Tibial artery (tissue), 4 donors: Measurements from ENCODE around the gene LGALS3.

Experiments used
- DNase-seq, 2 donors: peaks; one replicate each; pipeline ENCODE4 v3.0.0-alpha.2; 2019
- H3K27ac ChIP-seq, 2 donors: fragments of 200-600 bp; sonication (generic) in 1 of 2; 1 replicate in 1 of 2; 2 replicates in 1 of 2; pipeline ENCODE4 v1.5.1; 2018 to 2019; ENCODE audit warnings: mild to moderate bottlenecking in 1 of 2
- H3K27me3 ChIP-seq, 2 donors: fragments of 200-600 bp; sonication (generic) in 1 of 2; one replicate each; pipeline versions ENCODE4 v1.5.1 to v1.6.0; 2016 to 2019
- H3K36me3 ChIP-seq, 3 donors: fragments of 200-600 bp; sonication (generic) in 2 of 3; one replicate each; pipeline ENCODE4 v1.5.1; 2016 to 2019; ENCODE audit warnings: mild to moderate bottlenecking in 2 of 3
- H3K4me1 ChIP-seq, 4 donors: fragments of 200-600 bp; sonication (generic) in 2 of 4; 1 replicate in 3 of 4; 2 replicates in 1 of 4; pipeline ENCODE4 v1.5.1; 2016 to 2019
- H3K4me3 ChIP-seq, 2 donors: fragments of 200-600 bp; sonication (generic) in 1 of 2; 1 replicate in 1 of 2; 2 replicates in 1 of 2; pipeline ENCODE4 v1.5.1; 2018 to 2019; ENCODE audit warnings: mild to moderate bottlenecking in 2 of 2
- H3K9me3 ChIP-seq, 3 donors: fragments of 200-600 bp; sonication (generic) in 1 of 3; one replicate each; pipeline ENCODE4 v1.5.1; 2016 to 2019
- CTCF ChIP-seq, 2 experiments: fragments of 200-600 bp in 1 of 2; fragments of 450-650 bp in 1 of 2; IDR thresholded peaks; one replicate each; pipeline ENCODE4 v1.5.1; 2017 to 2019; ENCODE audit warnings: antibody characterized with exemption in 2 of 2, mild to moderate bottlenecking in 1 of 2, moderate library complexity in 1 of 2
- intact Hi-C: fragments of 100-400 bp; cut with DNase I; formaldehyde crosslinking; loops from one replicate; pipeline ENCODE4 v1.15.0; 2023; ENCODE audit warnings: low total_unique reads

Gene LGALS3

DNA sequence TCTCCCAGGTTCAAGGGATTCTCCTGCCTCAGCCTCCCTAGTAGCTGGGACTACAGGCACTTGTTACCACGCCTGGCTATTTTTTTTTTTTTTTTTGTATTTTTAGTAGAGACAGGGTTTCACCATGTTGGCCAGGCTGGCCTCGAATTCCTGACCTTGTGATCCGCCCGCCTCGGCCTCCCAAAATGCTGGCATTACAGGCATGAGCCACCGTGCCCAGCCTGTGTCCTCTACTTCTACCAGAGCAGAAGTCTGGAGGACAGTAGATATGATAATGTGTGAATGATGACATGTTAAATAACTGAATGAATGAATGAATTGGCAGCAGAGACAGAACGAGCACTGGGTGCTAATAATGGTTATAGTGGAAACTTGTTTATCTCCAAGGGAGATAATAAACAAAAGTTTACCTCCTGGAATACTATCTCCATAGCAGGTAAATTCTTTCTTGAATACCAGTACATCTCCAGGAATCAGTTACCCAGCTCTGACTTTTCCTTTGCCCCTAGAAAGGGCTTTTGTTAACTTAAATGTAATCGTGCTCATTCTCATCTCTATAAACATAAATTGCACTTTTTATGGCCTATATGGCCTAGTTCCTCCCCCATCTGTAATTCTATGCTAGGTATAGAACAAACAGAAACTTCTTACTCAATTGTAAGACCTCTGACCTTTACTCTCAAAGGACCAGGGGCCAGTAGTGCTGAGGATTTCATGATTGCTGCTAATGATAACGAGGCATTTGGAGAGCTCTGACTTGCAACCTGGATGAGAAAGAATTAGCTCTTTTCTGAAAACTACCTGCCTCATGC lies 7.2 kb upstream of the LGALS3 start:
- Histone ChIP-seq H3K4me3 (no peak overlapping the region), H3K27me3 (no peaks in the 10 kb centered on the region), H3K27ac (peak overlapping the region; percentile 8 to 51), H3K9me3 (no peaks in the 10 kb centered on the region), H3K4me1 (peaks cover 0 to 38% (median 26%) of the 10 kb centered on the region in 4 donors), H3K36me3 (no peaks in the 10 kb centered on the region)
- no peak for DNase-seq
- intact Hi-C loops = no loop called here
- TF ChIP-seq CTCF (IDR thresholded peaks at IDR 0.05) = no peak

DNA sequence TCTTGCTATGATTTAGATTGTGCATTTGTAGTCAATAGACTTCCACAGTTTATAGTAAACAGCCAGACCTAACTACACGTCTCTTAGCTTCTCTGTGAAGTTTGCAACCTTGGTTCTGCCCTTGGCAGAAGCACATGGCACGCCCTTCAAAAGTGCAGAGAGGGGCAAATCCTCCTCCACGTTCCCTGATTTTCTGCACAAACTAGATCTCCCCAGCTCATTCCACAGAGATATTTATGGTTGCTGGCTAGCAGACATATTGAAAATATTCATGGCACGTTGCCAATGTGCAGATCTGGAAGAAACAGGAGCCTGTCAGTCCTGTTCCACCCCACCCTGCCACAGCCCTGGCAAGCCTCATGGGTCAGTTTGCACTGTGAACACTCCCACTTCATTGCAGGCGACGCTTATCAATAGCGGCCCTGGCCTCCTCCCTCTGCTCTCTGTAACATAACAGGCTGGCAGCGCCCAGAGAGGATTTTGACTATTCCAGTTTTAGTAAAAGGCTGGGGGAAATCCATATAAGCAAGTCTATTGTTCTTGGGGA lies 6.5 kb upstream of the LGALS3 start:
- intact Hi-C loops = no loop called here

GRCh38 chr14:55123101-55123500 lies 6.0 kb upstream of the LGALS3 start:
- Histone ChIP-seq H3K9me3 (no peaks in the 10 kb centered on the region), H3K4me3 (no peak overlapping the region), H3K4me1 (peaks cover 0 to 36% (median 24%) of the 10 kb centered on the region in 4 donors), H3K36me3 (no peaks in the 10 kb centered on the region), H3K27ac (peak overlapping the region; percentile 8 to 51), H3K27me3 (no peaks in the 10 kb centered on the region)
- TF ChIP-seq CTCF (IDR thresholded peaks at IDR 0.05) = no peak
- intact Hi-C loops = no loop called here
- DNase-seq = no peak

More for the DNA sequence above, 6.5 kb upstream of the LGALS3 start:
- H3K27ac ChIP-seq = peak overlapping the region; percentile 8 to 51
- H3K9me3 ChIP-seq = no peaks in the 10 kb centered on the region
- DNase-seq = no peak
- no peak overlapping the region for H3K4me3 ChIP-seq
- H3K4me1 ChIP-seq = peaks cover 0 to 38% (median 26%) of the 10 kb centered on the region in 4 donors
- no peak for TF ChIP-seq CTCF (IDR thresholded peaks at IDR 0.05)
- H3K36me3 ChIP-seq = no peaks in the 10 kb centered on the region
- no peaks in the 10 kb centered on the region for H3K27me3 ChIP-seq

- Histone ChIP-seq H3K4me3 (no peak overlapping the region), H3K9me3 (no peaks in the 10 kb centered on the region), H3K4me1 (peaks cover 0 to 34% (median 21%) of the 10 kb centered on the region in 4 donors), H3K27ac (no peak overlapping the region), H3K27me3 (no peaks in the 10 kb centered on the region), H3K36me3 (no peaks in the 10 kb centered on the region)
- no peak for DNase-seq
- TF ChIP-seq CTCF (IDR thresholded peaks at IDR 0.05) = no peak
- intact Hi-C loops = no loop called here
These were observed 5.0 kb upstream of the LGALS3 start for GRCh38 chr14:55123852-55124639.

- Histone ChIP-seq H3K27ac (no peak overlapping the region), H3K4me1 (peaks cover 0 to 26% (median 20%) of the 10 kb centered on the region in 4 donors), H3K4me3 (no peak overlapping the region), H3K27me3 (no peaks in the 10 kb centered on the region), H3K36me3 (no peaks in the 10 kb centered on the region), H3K9me3 (no peaks in the 10 kb centered on the region)
- intact Hi-C loops = no loop called here
- no peak for TF ChIP-seq CTCF (IDR thresholded peaks at IDR 0.05)
- no peak for DNase-seq
These were observed 4.2 kb upstream of the LGALS3 start for GRCh38 chr14:55124774-55125386.
